ENCODE data around the gene KCNC3. TPM values are rescaled to one million over a fixed set of nuclear protein-coding genes. Genes with fewer than 3 reads are reported as not detected.

Gene KCNC3
- total and polyA plus RNA-seq, 2 donors (not counting 3 experiments of a cell fraction or from before 2014, with no cell fraction given) = 0.22 to 0.91 TPM

- DNase-seq (ENCODE audit: low read depth, low spot score) = peak; percentile 96
- Histone ChIP-seq H3K4me1 (ENCODE audit: control insufficient read depth, extremely low read depth, insufficient read depth, low read length) (peaks cover 13% of the 10 kb centered on the region), H3K9me1 (replicated peaks; ENCODE audit: control insufficient read depth, extremely low read depth, insufficient read depth, low read length) (no peaks in the 10 kb centered on the region), H3K4me3 (replicated peaks in 1 of 3; ENCODE audit: insufficient read depth in 1 of 3, low read depth in 1 of 3, low read length in 3 of 3) (peak within 1 kb of the TSS; percentile 69 to 83 (median 77)), H4K20me1 (replicated peaks; ENCODE audit: control insufficient read depth, extremely low read depth, insufficient read depth, low read length) (no peaks in the 10 kb centered on the region), H3K9me3 (replicated peaks; ENCODE audit: control insufficient read depth, insufficient read depth, low read length) (no peaks in the 10 kb centered on the region), H3K4me2 (ENCODE audit: insufficient read depth, low read length) (peak within 1 kb of the TSS; percentile 70), H3K36me3 (ENCODE audit: control insufficient read depth in 2 of 2, extremely low read depth in 1 of 2, insufficient read depth in 2 of 2, low read length in 2 of 2) (peaks cover 6 to 25% of the 10 kb centered on the region in 2 experiments), H3K9ac (replicated peaks; ENCODE audit: extremely low read depth, insufficient read depth, low read length) (peak within 1 kb of the TSS; percentile 98), H2AFZ (ENCODE audit: low read depth, low read length) (peak within 1 kb of the TSS; percentile 77), H3K27ac (ENCODE audit: insufficient read depth, low read depth, low read length) (peak within 1 kb of the TSS; percentile 94), H3K79me2 (ENCODE audit: control insufficient read depth, insufficient read depth, low read length) (peaks cover 1% of the 10 kb centered on the region), H3K27me3 (ENCODE audit: control insufficient read depth in 2 of 2, insufficient read depth in 2 of 2, low read length in 2 of 2) (no peaks in the 10 kb centered on the region)
- peak; percentile 75 for TF ChIP-seq POLR2AphosphoS5 (IDR thresholded peaks at IDR 0.05; ENCODE audit: insufficient read depth, low read depth, low read length)
- TF ChIP-seq FOS (IDR thresholded peaks at IDR 0.05; ENCODE audit: borderline replicate concordance, insufficient read depth, low read length) = no peak
- TF ChIP-seq MAX (IDR thresholded peaks at IDR 0.05; ENCODE audit: insufficient read depth, insufficient read length) = no peak
- TF ChIP-seq POLR2A (IDR thresholded peaks at IDR 0.05; ENCODE audit: low read depth, low read length) = peak; percentile 64
- TF ChIP-seq JUN (IDR thresholded peaks at IDR 0.05; ENCODE audit: borderline replicate concordance, insufficient read depth, insufficient read length, low read depth) = no peak
- TF ChIP-seq EZH2 (IDR thresholded peaks at IDR 0.05; ENCODE audit: borderline replicate concordance, low read depth, low read length, severe bottlenecking) = no peak
- TF ChIP-seq GATA2 (IDR thresholded peaks at IDR 0.05; ENCODE audit: insufficient read depth, insufficient read length, low read depth, low read length) = no peak
- no peak for TF ChIP-seq CTCF (IDR thresholded peaks at IDR 0.05; ENCODE audit: extremely low read depth in 1 of 2, insufficient read depth in 1 of 2, low read depth in 1 of 2, low read length in 2 of 2)
- dilution Hi-C loops (cut with MboI; ENCODE audit: extremely low pct_ligation_motif_present, low sequenced_read_pairs) = no loop called here
- BruUV-seq (replicated peaks) = no TSS peak
- peak; percentile 98 for FAIRE-seq
- intact Hi-C loops (cut with micrococcal nuclease) = loop anchor here (1.0 to 2.0 kb wide), 4 partner anchors 8 to 348 kb away; partner anchors contain the start of genes JOSD2 and POLD1
- POLR2A ChIA-PET = interaction anchor here (1.4 kb wide), 1 partner anchor 9 kb away, joined by 4 read pairs; no protein-coding TSS in a partner anchor
- CTCF ChIA-PET = interaction anchor here (1.0 to 1.1 kb wide), 2 partner anchors 19 to 39 kb away, joined by 3 to 6 read pairs; no protein-coding TSS in a partner anchor
Observed at GRCh38 chr19:50376166-50377050, 47.2 kb upstream of the KCNC3 start, which contains the start of gene NR1H2. Gene NR1H2, plus strand, starts transcription at chr19:50376457. Its CDS starts 1,149 bp downstream, at chr19:50377606.

Data from endothelial cell of umbilical vein (primary cell).